Coronary artery (tissue), 2 donors: ENCODE data around the gene ATRNL1.

Source experiments
- DNase-seq: peaks from one replicate; pipeline ENCODE4 v3.0.0-alpha.2; 2017; ENCODE audit warnings: low spot score
- H3K27ac ChIP-seq, 2 donors: fragments of 200-600 bp; sonication (generic); one replicate each; pipeline ENCODE4 v1.5.1; 2016 to 2019
- H3K4me3 ChIP-seq: fragments of 200-600 bp; sonication (generic); 2 replicates; pipeline ENCODE4 v1.5.1; 2016; ENCODE audit warnings: mild to moderate bottlenecking, moderate library complexity
- TF ChIP-seq, protein P1 (sequence below): fragments of 200-600 bp; sonication (generic); IDR thresholded peaks from one replicate; pipeline ENCODE4 v1.5.1; 2019; ENCODE audit warnings: antibody characterized with exemption

Gene ATRNL1

GRCh38 chr10:115409347-115409746 is 316.2 kb downstream of the ATRNL1 start:
- no peak for DNase-seq
- TF ChIP-seq, protein P1, sequence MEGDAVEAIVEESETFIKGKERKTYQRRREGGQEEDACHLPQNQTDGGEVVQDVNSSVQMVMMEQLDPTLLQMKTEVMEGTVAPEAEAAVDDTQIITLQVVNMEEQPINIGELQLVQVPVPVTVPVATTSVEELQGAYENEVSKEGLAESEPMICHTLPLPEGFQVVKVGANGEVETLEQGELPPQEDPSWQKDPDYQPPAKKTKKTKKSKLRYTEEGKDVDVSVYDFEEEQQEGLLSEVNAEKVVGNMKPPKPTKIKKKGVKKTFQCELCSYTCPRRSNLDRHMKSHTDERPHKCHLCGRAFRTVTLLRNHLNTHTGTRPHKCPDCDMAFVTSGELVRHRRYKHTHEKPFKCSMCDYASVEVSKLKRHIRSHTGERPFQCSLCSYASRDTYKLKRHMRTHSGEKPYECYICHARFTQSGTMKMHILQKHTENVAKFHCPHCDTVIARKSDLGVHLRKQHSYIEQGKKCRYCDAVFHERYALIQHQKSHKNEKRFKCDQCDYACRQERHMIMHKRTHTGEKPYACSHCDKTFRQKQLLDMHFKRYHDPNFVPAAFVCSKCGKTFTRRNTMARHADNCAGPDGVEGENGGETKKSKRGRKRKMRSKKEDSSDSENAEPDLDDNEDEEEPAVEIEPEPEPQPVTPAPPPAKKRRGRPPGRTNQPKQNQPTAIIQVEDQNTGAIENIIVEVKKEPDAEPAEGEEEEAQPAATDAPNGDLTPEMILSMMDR = no peak
- no peak overlapping the region for H3K27ac ChIP-seq

GRCh38 chr10:115417585-115418265 is 324.6 kb downstream of the ATRNL1 start:
- DNase-seq = no peak
- TF ChIP-seq, protein P1 = no peak
- no peak overlapping the region for H3K27ac ChIP-seq
- no peak overlapping the region for H3K4me3 ChIP-seq

More at GRCh38 chr10:115409347-115409746, 316.2 kb downstream of the ATRNL1 start:
- H3K4me3 ChIP-seq = no peak overlapping the region

GRCh38 chr10:115422624-115423023 is 329.5 kb downstream of the ATRNL1 start:
- DNase-seq = no peak
- Histone ChIP-seq H3K27ac (no peak overlapping the region), H3K4me3 (no peak overlapping the region)
- TF ChIP-seq, protein P1 = no peak

DNA sequence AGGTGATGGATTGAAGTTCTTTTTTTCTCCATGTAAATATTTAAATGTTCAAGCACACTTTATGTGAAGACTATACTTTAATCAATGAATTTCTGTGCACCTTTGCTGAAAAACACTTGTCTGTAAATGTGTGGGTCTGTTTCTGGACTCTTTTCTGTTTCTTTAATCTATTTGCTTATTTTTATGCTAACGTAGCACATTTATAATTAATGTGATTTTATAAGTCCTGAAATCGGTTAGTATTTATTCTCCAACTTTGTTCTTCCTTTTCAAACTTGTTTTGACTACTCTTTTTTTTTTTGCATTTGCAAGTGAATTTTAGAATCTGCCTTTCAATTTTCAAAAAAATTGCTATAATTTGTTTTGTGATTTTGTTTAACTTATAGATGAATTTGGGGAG is 334.4 kb downstream of the ATRNL1 start:
- H3K27ac ChIP-seq = no peak overlapping the region
- TF ChIP-seq, protein P1 = no peak
- no peak overlapping the region for H3K4me3 ChIP-seq
- DNase-seq = no peak

- no peak for DNase-seq
- Histone ChIP-seq H3K27ac (no peak overlapping the region), H3K4me3 (no peak overlapping the region)
- TF ChIP-seq, protein P1 = no peak
Measured at GRCh38 chr10:115432188-115432819, 339.1 kb downstream of the ATRNL1 start.

GRCh38 chr10:115436999-115437398 is 343.8 kb downstream of the ATRNL1 start:
- Histone ChIP-seq H3K4me3 (no peak overlapping the region), H3K27ac (no peak overlapping the region)
- TF ChIP-seq, protein P1 = no peak
- DNase-seq = no peak
